Naive B cell (primary cell): ENCODE results near the gene GIMD1. TPM values are rescaled to one million over a fixed set of nuclear protein-coding genes. Genes with fewer than 3 reads are reported as not detected.

ENCODE experiments used
- ATAC-seq, 2 donors: fragments of 150-1000 bp; cut with Tn5 transposase; 2 replicates each; pipeline ENCODE4 v1.10.0; 2021; ENCODE audit warnings: low read depth in 2 of 2, mild to moderate bottlenecking in 2 of 2, moderate library complexity in 2 of 2
- DNase-seq: peaks from one replicate; pipeline ENCODE4 v3.0.0; 2022
- H3K27ac Mint-ChIP-seq, 6 donors: one replicate each; pipeline ENCODE4 v1.8.0; 2020 to 2022; ENCODE audit warnings: mild to moderate bottlenecking in 6 of 6, mixed read lengths in 6 of 6, moderate library complexity in 5 of 6, inconsistent platforms in 2 of 6
- H3K27me3 Mint-ChIP-seq, 3 donors: one replicate each; pipeline ENCODE4 v1.8.0; 2021 to 2022; ENCODE audit warnings: mixed read lengths in 3 of 3, mild to moderate bottlenecking in 1 of 3
- H3K36me3 Mint-ChIP-seq, 2 donors: one replicate each; pipeline ENCODE4 v1.8.0; 2020 to 2022; ENCODE audit warnings: mixed read lengths in 2 of 2, inconsistent platforms in 1 of 2, mild to moderate bottlenecking in 1 of 2
- H3K4me1 Mint-ChIP-seq, 3 donors: one replicate each; pipeline ENCODE4 v1.8.0; 2020 to 2022; ENCODE audit warnings: mixed read lengths in 3 of 3, inconsistent platforms in 1 of 3, mild to moderate bottlenecking in 1 of 3, moderate library complexity in 1 of 3
- H3K4me3 Mint-ChIP-seq, 8 donors: one replicate each; pipeline ENCODE4 v1.8.0; 2020 to 2022; ENCODE audit warnings: mild to moderate bottlenecking in 8 of 8, mixed read lengths in 8 of 8, moderate library complexity in 8 of 8, inconsistent platforms in 2 of 8
- H3K9me3 Mint-ChIP-seq, 7 donors: one replicate each; pipeline ENCODE4 v1.8.0; 2020 to 2022; ENCODE audit warnings: mixed read lengths in 7 of 7, mild to moderate bottlenecking in 5 of 7, inconsistent platforms in 2 of 7, moderate library complexity in 1 of 7
- polyA plus RNA-seq, 6 donors: library from polyadenylated mRNA; unstranded; fragments of 300-500 nt; fragmentation: Illumina TruSeq; gene quantifications; one replicate each; pipeline ENCODE4 v1.2.3, GENCODE V29; 2021; ENCODE audit warnings: low read depth in 6 of 6

GIMD1 gene
- polyA plus RNA-seq, 6 donors from 2014 or later: not detected

DNA sequence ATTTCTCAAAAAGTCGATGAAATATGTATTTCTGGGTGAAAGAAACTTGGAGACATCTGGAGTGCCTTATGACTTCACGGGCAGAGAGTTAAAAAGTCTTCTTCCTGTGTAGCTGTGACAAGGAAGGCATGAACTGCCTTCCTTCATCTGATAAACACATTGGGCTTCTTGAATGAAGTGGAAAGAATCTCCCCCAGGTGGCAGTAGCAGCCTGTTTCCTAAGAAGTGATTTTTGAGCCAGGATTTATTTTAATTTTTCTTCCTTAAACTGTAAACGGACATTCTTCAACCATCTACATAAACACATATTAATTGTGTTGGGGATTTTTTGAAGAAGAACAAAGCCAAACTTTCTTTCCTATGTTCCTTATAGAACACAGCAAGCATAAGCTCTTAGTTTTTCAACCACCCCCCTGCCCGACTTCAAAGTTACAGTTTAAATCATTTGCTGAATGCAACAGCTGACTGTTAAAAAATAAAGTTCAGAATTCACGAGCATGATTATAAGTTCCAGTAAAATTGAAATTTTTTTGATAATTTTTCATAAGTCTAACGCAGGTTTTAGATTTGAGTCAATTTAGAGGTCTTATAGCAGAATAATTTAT lies 980 bp upstream of the GIMD1 start:
- Mint-ChIP-seq H3K4me3 (no peak overlapping the region), H3K36me3 (no peaks in the 10 kb centered on the region), H3K27ac (no peak overlapping the region), H3K4me1 (no peaks in the 10 kb centered on the region), H3K27me3 (peaks cover 7 to 31% (median 28%) of the 10 kb centered on the region in 3 donors), H3K9me3 (peaks cover 0 to 2% (median 0%) of the 10 kb centered on the region in 7 donors)
- DNase-seq (no peak), ATAC-seq (no peak)

DNA sequence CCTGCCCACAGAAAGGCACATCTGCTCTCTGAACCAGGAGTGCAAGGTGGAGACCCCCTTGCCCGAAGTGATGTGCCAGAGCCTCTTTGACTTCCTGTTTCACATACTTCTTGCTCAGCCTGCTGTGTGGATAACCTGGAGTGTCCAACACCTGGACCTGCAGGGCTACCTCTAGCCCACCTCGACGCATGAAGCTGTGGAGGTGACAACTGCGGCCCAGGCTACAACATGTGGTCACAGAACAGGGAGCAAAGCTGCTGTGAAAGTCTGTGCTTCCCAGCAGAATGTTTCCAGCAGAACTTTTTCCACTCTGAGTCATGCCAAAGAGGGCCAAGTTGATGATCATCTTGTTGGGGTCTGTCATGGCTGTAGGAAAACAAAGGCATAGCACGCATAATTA lies 1.5 kb downstream of the GIMD1 start:
- DNase-seq (no peak), ATAC-seq (no peak)
- Mint-ChIP-seq H3K4me3 (no peak overlapping the region), H3K4me1 (no peaks in the 10 kb centered on the region), H3K27ac (no peak overlapping the region), H3K9me3 (peaks cover 0 to 2% (median 0%) of the 10 kb centered on the region in 7 donors), H3K27me3 (peaks cover 0 to 27% (median 24%) of the 10 kb centered on the region in 3 donors), H3K36me3 (no peaks in the 10 kb centered on the region)

- no peak for ATAC-seq
- H3K27ac Mint-ChIP-seq: no peak overlapping the region
- no peaks in the 10 kb centered on the region for H3K4me1 Mint-ChIP-seq
- H3K27me3 Mint-ChIP-seq: peaks cover 0 to 28% (median 18%) of the 10 kb centered on the region in 3 donors
- H3K36me3 Mint-ChIP-seq: no peaks in the 10 kb centered on the region
- no peak for DNase-seq
- H3K4me3 Mint-ChIP-seq: no peak overlapping the region
- peaks cover 0 to 2% (median 0%) of the 10 kb centered on the region in 7 donors for H3K9me3 Mint-ChIP-seq
Observed at GRCh38 chr4:106366026-106366425, 2.6 kb downstream of the GIMD1 start.

DNA sequence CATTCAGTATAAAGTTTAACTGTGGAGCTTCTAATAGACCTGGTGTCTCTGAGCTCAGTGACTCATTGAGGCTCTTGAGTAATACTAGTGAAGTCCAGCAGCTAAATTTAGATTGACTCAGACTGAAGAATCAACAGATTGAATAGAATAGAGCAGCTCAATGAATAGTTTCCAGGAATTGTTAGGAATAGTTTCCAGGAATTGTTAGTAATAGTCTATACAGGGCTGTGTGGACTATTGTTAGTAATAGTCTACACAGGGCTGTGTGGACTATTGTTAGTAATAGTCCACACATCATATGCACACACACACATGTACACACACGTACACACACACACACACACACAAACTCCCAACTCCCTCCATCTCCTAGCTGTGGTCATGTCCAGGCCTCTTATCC lies 3.0 kb downstream of the GIMD1 start:
- Mint-ChIP-seq H3K27me3 (peaks cover 0 to 30% (median 18%) of the 10 kb centered on the region in 3 donors), H3K36me3 (no peaks in the 10 kb centered on the region), H3K4me3 (no peak overlapping the region), H3K9me3 (peaks cover 0 to 2% (median 0%) of the 10 kb centered on the region in 7 donors), H3K4me1 (no peaks in the 10 kb centered on the region), H3K27ac (no peak overlapping the region)
- DNase-seq (no peak), ATAC-seq (no peak)

DNA sequence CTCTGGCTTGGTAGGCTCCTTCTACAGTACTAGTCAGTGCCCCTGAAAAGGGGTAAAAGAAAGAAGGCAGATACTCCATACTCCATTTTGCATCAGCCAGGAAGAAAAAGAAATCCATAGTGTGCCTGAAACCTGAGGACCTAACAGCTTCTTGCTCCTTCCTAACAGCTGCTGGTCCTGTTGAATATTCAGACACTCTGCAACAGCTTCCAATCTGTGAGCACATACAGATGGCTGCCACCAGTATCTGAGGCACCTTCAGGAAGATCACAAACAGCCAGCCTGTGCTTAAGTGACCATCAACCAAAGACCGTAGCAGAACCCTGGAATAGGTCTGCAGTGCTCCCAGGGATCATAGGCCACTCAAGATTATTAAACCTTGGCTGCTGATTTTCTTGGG lies 4.3 kb downstream of the GIMD1 start:
- no peaks in the 10 kb centered on the region for H3K36me3 Mint-ChIP-seq
- peaks cover 0 to 21% (median 12%) of the 10 kb centered on the region in 3 donors for H3K27me3 Mint-ChIP-seq
- no peak for ATAC-seq
- DNase-seq: no peak
- no peak overlapping the region for H3K27ac Mint-ChIP-seq
- no peaks in the 10 kb centered on the region for H3K9me3 Mint-ChIP-seq
- no peaks in the 10 kb centered on the region for H3K4me1 Mint-ChIP-seq
- H3K4me3 Mint-ChIP-seq: no peak overlapping the region

DNA sequence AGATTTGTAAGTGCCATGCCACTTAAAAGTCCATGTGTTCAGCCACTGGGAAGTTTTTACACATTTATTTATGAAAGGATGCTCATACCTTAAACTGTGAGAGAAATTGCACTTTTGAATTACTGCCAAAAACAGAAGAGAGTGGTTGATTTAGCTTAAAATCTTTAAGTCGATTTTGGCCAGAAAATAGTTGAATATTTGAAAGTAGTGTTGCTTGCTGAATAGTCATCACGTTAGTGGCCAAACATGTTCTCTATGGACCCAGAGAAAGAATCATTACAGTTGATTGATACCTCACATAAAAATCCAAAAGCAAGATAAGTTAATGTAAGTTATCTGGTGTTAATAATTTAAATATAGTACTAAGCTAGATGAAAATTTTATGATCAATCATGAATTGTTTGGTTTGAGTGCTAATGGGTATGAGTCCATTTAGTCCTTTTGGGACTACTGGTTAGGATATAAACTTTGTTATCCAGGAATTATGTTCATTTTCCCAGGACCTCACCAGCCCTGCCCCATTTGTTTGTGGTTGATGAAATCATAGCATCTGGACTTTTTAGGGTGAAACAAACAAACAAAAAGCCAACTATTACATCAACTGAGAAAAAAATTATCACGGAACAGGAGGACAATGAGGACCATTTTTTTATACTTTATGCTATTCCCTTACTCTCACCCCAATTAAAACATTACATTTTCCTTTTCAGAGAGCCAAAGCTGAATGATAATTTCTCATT lies 6.3 kb downstream of the GIMD1 start:
- H3K9me3 Mint-ChIP-seq: no peaks in the 10 kb centered on the region
- peaks cover 0 to 16% (median 8%) of the 10 kb centered on the region in 3 donors for H3K27me3 Mint-ChIP-seq
- H3K27ac Mint-ChIP-seq: no peak overlapping the region
- H3K36me3 Mint-ChIP-seq: no peaks in the 10 kb centered on the region
- DNase-seq (no peak), ATAC-seq (no peak)
- H3K4me1 Mint-ChIP-seq: no peaks in the 10 kb centered on the region
- H3K4me3 Mint-ChIP-seq: no peak overlapping the region

DNA sequence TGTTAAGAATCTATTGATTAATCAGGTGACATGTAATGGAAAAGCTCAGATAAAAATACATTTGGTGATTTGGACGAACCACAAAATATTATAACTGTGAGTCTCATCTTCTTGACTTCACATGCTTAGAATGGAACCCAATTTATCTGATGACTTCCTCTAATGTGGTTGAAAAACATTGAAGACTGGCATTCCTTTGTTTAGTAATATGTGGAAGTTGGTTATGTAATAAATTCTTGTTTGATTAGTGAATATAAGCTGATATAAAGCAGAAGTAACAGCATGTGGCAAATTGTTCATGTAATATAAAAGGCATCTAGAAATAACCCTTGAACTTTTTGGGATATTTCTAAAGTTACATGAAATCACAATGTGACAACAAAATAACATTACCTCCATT lies 9.7 kb downstream of the GIMD1 start:
- DNase-seq (no peak), ATAC-seq (no peak)
- Mint-ChIP-seq H3K36me3 (no peaks in the 10 kb centered on the region), H3K4me1 (no peaks in the 10 kb centered on the region), H3K27me3 (peaks cover 0 to 4% (median 0%) of the 10 kb centered on the region in 3 donors), H3K4me3 (no peak overlapping the region), H3K9me3 (no peaks in the 10 kb centered on the region), H3K27ac (no peak overlapping the region)

- peaks cover 0 to 4% (median 0%) of the 10 kb centered on the region in 3 donors for H3K4me1 Mint-ChIP-seq
Observed at GRCh38 chr4:106355193-106355592, 13.4 kb downstream of the GIMD1 start.

DNA sequence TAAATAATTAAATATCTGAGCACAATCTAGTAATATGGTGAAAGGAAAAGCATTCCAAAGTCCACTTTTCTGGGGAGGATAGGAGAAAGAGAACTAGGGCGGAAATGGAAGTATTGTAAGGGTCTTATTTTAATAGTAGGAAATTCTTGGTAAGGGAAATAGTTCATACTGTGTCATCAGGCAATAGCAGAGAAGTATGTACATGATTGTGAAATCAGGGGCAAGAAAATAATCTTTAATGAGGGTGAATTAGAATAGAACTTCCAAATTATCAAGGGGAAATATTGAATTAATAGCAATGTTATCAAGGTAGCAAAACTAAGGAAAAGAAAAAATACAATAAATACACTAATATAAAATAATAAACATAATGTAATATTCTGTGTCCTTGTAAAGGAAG lies 14.8 kb downstream of the GIMD1 start:
- Mint-ChIP-seq H3K9me3 (no peaks in the 10 kb centered on the region), H3K4me3 (no peak overlapping the region), H3K27ac (no peak overlapping the region), H3K4me1 (peaks cover 0 to 4% (median 0%) of the 10 kb centered on the region in 3 donors), H3K36me3 (peaks cover 0 to 1% of the 10 kb centered on the region in 2 donors), H3K27me3 (no peaks in the 10 kb centered on the region)
- ATAC-seq: no peak
- no peak for DNase-seq

More at GRCh38 chr4:106355193-106355592, 13.4 kb downstream of the GIMD1 start:
- no peaks in the 10 kb centered on the region for H3K36me3 Mint-ChIP-seq
- ATAC-seq (no peak), DNase-seq (no peak)
- no peak overlapping the region for H3K4me3 Mint-ChIP-seq
- H3K27me3 Mint-ChIP-seq: no peaks in the 10 kb centered on the region
- H3K27ac Mint-ChIP-seq: no peak overlapping the region
- no peaks in the 10 kb centered on the region for H3K9me3 Mint-ChIP-seq

- Mint-ChIP-seq H3K4me3 (no peak overlapping the region), H3K27ac (no peak overlapping the region), H3K9me3 (no peaks in the 10 kb centered on the region), H3K36me3 (peaks cover 7 to 18% of the 10 kb centered on the region in 2 donors), H3K27me3 (no peaks in the 10 kb centered on the region), H3K4me1 (peaks cover 0 to 4% (median 0%) of the 10 kb centered on the region in 3 donors)
- ATAC-seq (no peak), DNase-seq (no peak)
Observed at GRCh38 chr4:106351016-106351415, 17.6 kb downstream of the GIMD1 start.

DNA sequence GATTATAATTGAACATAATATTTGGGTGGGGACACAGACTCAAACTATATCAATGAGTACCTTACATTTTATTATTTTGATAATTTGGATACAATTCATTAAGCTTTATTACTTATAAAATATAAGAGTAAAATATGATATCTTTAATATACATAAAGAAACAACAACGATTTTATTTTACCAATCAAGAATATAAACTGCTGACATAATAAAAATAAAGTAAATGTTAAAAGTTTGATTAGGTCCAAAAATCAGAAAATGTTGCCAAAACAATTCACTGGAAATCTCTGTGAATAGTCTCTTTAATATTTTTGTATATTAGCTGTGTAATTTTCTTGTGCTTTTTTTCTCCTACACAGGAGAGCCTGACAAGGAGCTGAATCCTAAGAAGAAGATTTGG lies 21.4 kb downstream of the GIMD1 start:
- no peak overlapping the region for H3K27ac Mint-ChIP-seq
- H3K36me3 Mint-ChIP-seq: peaks cover 15 to 36% of the 10 kb centered on the region in 2 donors
- ATAC-seq: no peak
- no peak for DNase-seq
- H3K9me3 Mint-ChIP-seq: peaks cover 0 to 2% (median 0%) of the 10 kb centered on the region in 7 donors
- H3K27me3 Mint-ChIP-seq: no peaks in the 10 kb centered on the region
- peaks cover 10 to 15% (median 12%) of the 10 kb centered on the region in 3 donors for H3K4me1 Mint-ChIP-seq
- H3K4me3 Mint-ChIP-seq: no peak overlapping the region

- H3K27ac Mint-ChIP-seq: no peak overlapping the region
- H3K4me1 Mint-ChIP-seq: peaks cover 24 to 31% (median 29%) of the 10 kb centered on the region in 3 donors
- H3K9me3 Mint-ChIP-seq: peaks cover 0 to 14% (median 4%) of the 10 kb centered on the region in 7 donors
- no peaks in the 10 kb centered on the region for H3K27me3 Mint-ChIP-seq
- no peak overlapping the region for H3K4me3 Mint-ChIP-seq
- H3K36me3 Mint-ChIP-seq: peaks cover 30 to 61% of the 10 kb centered on the region in 2 donors
- ATAC-seq: no peak
- DNase-seq: no peak
Observed at GRCh38 chr4:106344647-106344970, 24.0 kb downstream of the GIMD1 start.

DNA sequence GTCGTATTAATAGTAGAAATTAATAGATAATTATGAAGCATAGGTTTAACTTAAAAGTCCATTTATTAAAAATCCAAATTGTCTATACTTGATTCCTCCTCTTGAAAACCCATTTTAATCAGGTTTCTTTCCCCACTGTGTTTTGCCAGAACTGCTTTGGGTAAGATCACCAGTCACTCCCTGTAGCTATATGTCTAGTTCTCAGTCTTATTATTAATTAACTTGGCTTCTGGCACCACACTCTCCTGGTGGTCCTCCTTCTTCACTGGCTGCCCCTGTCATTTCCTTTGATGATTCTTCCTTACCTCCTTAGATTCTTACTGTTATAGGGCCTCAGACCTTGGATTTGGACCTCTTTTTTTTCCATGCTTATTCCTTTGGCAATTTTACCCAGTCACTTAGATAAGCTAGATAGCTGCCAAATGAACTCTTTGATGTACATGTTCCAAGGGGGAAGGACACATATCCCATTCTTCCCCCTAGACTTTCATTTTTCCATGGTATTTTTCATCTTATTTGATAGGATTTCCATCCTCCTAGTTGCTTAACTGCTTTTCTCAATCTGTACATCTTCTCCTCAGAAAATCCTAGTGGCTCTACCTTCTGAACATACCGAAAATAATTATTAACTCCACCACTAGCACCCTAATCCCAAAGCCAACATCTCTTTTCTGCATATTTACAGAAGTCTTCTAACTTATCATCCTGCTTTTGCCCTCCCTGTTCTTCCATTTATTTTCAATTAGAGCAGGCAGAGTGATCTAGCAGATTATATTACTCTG lies 24.5 kb downstream of the GIMD1 start:
- H3K4me1 Mint-ChIP-seq: peaks cover 27 to 36% (median 32%) of the 10 kb centered on the region in 3 donors
- no peak overlapping the region for H3K4me3 Mint-ChIP-seq
- no peaks in the 10 kb centered on the region for H3K27me3 Mint-ChIP-seq
- H3K36me3 Mint-ChIP-seq: peaks cover 36 to 66% of the 10 kb centered on the region in 2 donors
- DNase-seq (no peak), ATAC-seq (no peak)
- H3K27ac Mint-ChIP-seq: peak overlapping the region in 2 of 6 donors; percentile 14 to 54
- H3K9me3 Mint-ChIP-seq: peaks cover 0 to 16% (median 4%) of the 10 kb centered on the region in 7 donors
